HFF-Myc (cell line): ENCODE measurements around the gene RAB3A.
"Not testable (repeated sequence)": the region's sequence is repeated elsewhere in the genome, so short reads cannot be mapped to it uniquely, and the experiment has no call there.

Source experiments
- DNase-seq: peaks from one replicate; pipeline ENCODE4 v3.0.0-alpha.2; 2011; ENCODE audit warnings: low read depth; ENCODE audit errors: extremely low read depth
- H3K4me3 ChIP-seq: replicated peaks from 2 replicates; pipeline ENCODE4 v1.5.1; 2011; ENCODE audit warnings: low read depth, mild to moderate bottlenecking, control low read depth, low read length
- TF ChIP-seq, protein P1 (sequence below): IDR thresholded peaks from 2 replicates; pipeline ENCODE4 v1.5.1; 2012; ENCODE audit warnings: mild to moderate bottlenecking, low read depth, low read length, control low read depth; ENCODE audit errors: missing control alignments

Gene RAB3A

DNA sequence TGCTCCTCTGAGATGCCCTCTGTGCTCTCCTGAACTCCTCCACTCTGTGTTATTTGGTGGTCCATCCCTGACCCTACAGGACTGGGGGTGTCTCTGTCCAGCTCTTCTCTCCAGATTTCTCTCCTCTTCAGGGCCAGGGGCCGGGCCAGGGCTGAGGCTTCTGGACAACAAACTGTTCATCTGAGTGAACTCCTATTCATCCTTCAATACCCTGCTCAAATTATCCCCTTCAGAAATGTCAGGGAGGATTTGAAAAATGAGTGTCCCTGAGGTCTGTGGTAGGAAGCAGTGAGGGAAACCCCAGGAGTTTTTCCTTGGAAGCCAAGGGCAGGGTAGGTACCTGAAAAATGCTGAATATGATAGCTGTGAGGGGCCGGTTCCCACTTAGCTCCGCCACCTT is 14.8 kb upstream of the RAB3A start:
- TF ChIP-seq, protein P1, sequence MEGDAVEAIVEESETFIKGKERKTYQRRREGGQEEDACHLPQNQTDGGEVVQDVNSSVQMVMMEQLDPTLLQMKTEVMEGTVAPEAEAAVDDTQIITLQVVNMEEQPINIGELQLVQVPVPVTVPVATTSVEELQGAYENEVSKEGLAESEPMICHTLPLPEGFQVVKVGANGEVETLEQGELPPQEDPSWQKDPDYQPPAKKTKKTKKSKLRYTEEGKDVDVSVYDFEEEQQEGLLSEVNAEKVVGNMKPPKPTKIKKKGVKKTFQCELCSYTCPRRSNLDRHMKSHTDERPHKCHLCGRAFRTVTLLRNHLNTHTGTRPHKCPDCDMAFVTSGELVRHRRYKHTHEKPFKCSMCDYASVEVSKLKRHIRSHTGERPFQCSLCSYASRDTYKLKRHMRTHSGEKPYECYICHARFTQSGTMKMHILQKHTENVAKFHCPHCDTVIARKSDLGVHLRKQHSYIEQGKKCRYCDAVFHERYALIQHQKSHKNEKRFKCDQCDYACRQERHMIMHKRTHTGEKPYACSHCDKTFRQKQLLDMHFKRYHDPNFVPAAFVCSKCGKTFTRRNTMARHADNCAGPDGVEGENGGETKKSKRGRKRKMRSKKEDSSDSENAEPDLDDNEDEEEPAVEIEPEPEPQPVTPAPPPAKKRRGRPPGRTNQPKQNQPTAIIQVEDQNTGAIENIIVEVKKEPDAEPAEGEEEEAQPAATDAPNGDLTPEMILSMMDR: no peak
- no peak for DNase-seq
- no peak overlapping the region for H3K4me3 ChIP-seq

DNA sequence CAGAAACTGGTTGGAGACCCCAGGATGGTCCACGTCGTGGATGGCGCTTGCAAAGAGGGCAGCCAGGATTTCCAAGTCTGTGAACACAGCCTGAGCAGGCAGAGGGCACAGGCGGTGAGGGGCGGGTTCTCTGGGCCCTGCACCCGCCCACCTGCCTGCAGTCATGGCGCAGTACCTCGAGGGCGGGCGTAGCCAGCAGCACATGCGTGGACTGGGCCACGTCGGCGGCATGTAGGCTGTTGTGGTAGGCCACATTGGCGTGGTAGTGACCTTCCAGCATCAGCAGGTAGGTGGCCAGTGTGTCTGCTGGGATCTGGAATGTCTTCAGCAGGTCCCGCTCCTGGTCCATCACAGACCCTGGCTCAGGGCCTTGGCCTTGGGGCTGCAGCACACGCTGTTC is 14.3 kb upstream of the RAB3A start:
- no peak for DNase-seq
- H3K4me3 ChIP-seq: no peak overlapping the region
- TF ChIP-seq, protein P1: no peak

DNA sequence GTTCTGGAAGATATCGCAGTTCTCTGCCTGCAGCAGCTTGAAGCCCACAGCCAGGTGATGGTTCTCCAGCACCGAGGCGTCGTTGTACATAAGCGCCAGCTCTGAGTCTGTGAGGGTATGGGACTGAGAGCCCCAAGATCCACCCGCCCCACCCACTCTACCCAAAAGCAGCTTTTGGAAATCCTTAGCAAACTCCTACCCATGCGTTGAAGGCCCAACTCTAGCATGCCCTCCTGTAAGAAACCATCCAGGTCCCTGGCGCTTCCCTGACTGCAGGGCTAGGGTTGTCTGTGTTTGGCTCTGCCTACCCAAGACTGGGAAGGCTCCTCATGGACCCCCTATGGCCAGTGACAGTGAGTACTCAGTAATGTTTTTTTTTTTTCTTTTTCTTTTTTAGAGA is 12.9 kb upstream of the RAB3A start:
- no peak for DNase-seq
- no peak overlapping the region for H3K4me3 ChIP-seq
- TF ChIP-seq, protein P1: no peak

DNA sequence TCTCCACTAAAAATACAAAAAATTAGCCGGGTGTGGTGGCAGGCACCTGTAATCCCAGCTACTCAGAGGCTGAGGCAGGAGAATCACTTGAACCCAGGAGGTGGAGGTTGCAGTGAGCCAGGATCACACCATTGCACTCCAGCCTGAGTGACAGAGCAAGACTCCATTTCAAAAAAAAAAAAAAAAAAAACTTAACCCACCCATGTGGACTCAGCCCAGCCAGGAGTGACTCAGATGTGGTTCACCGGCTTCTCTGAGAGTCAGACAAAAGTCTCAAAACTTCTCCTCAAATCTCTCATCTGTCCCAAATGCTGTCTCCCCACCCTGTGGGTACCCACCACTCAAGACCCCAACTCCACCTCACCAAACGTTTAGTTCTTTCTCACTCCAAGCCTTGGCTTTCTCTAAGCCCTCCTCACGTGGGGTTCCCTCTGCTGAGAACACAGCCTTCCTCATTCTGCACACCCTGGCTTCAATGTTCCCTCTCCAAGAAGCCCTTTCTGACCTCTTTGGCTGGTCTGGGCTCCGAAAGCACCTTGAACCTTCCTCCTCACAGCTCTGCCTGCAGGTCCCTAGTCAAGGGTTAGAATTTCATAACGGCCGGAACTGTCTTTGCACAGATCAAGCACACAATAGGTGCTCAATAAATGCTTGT is 11.1 kb upstream of the RAB3A start:
- no peak overlapping the region for H3K4me3 ChIP-seq
- DNase-seq: no peak
- TF ChIP-seq, protein P1: no peak

DNA sequence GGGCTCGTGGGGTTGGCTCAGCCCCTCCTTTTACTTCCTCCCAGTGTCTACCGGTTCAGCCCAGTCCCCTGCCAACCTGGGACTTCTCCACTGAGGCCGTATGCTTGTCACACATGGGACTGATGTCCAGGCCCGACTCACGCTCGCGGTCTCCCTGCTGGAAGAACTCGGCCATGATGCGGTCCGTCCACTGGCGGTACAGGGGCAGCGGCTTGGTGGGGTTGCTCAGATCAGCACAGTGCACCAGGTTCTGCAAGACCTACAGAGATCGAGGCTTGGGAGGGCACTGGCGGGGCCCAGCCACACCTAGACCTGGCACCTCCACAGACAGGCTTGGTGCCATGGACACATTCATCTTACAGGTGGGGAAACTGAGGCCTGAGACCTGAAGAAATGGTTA is 7.8 kb upstream of the RAB3A start:
- no peak for DNase-seq
- no peak overlapping the region for H3K4me3 ChIP-seq
- TF ChIP-seq, protein P1: no peak

DNA sequence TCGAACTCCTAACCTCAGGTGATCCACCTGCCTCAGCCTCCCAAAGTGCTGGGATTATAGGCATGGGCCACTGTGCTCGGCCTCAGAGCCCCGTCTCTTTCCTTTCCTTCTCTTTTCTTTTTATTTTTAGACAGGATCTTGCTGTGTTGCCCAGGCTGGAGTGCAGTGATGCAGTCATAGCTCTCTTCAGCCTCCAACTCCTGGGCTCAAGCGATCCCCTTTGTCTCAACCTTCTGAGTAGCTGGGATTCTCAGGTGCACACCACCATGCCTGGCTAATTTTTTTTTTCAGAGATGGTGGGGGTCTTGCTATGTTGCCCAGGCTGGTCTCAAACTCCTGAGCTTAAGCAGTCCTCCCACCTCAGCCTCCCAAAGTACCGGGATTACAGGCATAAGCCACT is 6.1 kb upstream of the RAB3A start:
- DNase-seq: not testable (repeated sequence)

DNA sequence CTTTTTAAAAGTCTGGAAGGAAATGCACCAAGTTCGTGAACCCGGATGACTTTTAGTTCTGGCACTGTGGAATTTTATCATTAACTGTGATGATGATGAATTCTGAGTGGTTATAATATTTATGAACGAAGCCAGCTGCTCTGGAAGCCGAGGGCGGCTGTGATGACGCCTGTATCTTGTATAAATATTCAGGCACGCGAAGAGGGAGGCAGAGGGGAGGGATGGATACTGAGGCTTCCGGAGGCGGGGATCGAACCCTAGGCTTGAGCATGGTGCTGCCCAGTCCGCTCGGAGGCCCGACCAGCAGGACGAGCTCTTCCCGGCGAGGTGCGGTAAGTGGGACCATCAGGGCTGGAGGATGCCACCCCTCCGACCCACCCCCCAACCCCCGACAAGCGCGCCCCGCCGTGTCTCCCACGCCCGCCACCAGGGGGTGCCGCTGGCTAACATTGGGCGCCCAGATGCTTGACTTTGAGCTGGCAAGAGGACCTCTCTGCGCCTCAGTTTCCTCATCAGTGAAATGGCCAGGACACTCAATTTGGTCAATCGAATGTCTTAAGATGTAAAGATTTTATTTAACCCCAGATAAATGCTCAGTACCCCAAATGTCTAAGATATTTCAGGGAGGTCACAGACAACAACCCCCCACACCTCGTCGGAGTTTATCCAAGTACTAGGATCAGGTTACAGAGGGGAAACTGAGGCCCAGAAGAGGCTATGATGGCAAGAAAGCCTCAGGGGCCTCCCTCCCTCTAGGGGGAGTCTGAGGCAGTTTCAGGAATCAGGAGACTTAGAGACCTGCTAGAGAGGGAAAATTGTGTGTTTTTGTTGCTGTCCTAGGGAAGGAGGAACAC is 4.5 kb upstream of the RAB3A start:
- no peak overlapping the region for H3K4me3 ChIP-seq
- no peak for DNase-seq
- TF ChIP-seq, protein P1: peak; percentile 61

More for the DNA sequence above, 6.1 kb upstream of the RAB3A start:
- not testable (repeated sequence) for H3K4me3 ChIP-seq
